BE2C (cell line): Measurements from ENCODE around the gene ABCE1.

ENCODE experiments used
- DNase-seq: peaks from one replicate; pipeline ENCODE4 v3.0.0-alpha.2; 2020
- H3K27me3 ChIP-seq: fragments of 250-450 bp; sonication (Bioruptor Pico); 2 replicates; pipeline ENCODE4 v1.5.1; 2020; ENCODE audit warnings: mild to moderate bottlenecking
- H3K36me3 ChIP-seq: fragments of 250-450 bp; sonication (Bioruptor Pico); 2 replicates; pipeline ENCODE4 v1.5.1; 2020; ENCODE audit warnings: mild to moderate bottlenecking
- H3K4me1 ChIP-seq: fragments of 250-450 bp; sonication (Bioruptor Pico); 2 replicates; pipeline ENCODE4 v1.5.1; 2020
- H3K4me3 ChIP-seq: 2 replicates; pipeline ENCODE4 v1.5.1; 2011; ENCODE audit warnings: low read depth, low read length
- H3K9me3 ChIP-seq: fragments of 250-450 bp; sonication (Bioruptor Pico); 2 replicates; pipeline ENCODE4 v1.5.1; 2020
- CTCF ChIP-seq: IDR thresholded peaks from 2 replicates; pipeline ENCODE4 v1.5.1; 2012; ENCODE audit warnings: mild to moderate bottlenecking, low read depth, low read length

ABCE1 gene

GRCh38 chr4:145076469-145076855, 21.6 kb upstream of the ABCE1 start:
- TF ChIP-seq CTCF, result no peak
- Histone ChIP-seq H3K9me3 (no peaks in the 10 kb centered on the region), H3K4me3 (no peak overlapping the region), H3K27me3 (no peaks in the 10 kb centered on the region), H3K36me3 (peaks cover 11% of the 10 kb centered on the region), H3K4me1 (no peaks in the 10 kb centered on the region)
- DNase-seq, result no peak

GRCh38 chr4:145081756-145082155, 16.4 kb upstream of the ABCE1 start:
- Histone ChIP-seq H3K4me3 (no peak overlapping the region), H3K9me3 (no peaks in the 10 kb centered on the region), H3K36me3 (peaks cover 8% of the 10 kb centered on the region), H3K27me3 (no peaks in the 10 kb centered on the region), H3K4me1 (no peaks in the 10 kb centered on the region)
- DNase-seq, result no peak
- TF ChIP-seq CTCF, result no peak

GRCh38 chr4:145083891-145084605, 14.1 kb upstream of the ABCE1 start:
- Histone ChIP-seq H3K4me1 (no peaks in the 10 kb centered on the region), H3K4me3 (no peak overlapping the region), H3K27me3 (no peaks in the 10 kb centered on the region), H3K9me3 (no peaks in the 10 kb centered on the region), H3K36me3 (peaks cover 18% of the 10 kb centered on the region)
- no peak for TF ChIP-seq CTCF
- DNase-seq, result no peak

- no peaks in the 10 kb centered on the region for H3K4me1 ChIP-seq
- peaks cover 45% of the 10 kb centered on the region for H3K36me3 ChIP-seq
- no peaks in the 10 kb centered on the region for H3K27me3 ChIP-seq
- no peak for TF ChIP-seq CTCF
- H3K4me3 ChIP-seq, result no peak overlapping the region
- H3K9me3 ChIP-seq, result no peaks in the 10 kb centered on the region
- no peak for DNase-seq
Observed at GRCh38 chr4:145090380-145090779, 7.7 kb upstream of the ABCE1 start.

GRCh38 chr4:145093638-145094037, 4.5 kb upstream of the ABCE1 start:
- peaks cover 34% of the 10 kb centered on the region for H3K36me3 ChIP-seq
- H3K4me1 ChIP-seq, result no peaks in the 10 kb centered on the region
- no peak for DNase-seq
- no peaks in the 10 kb centered on the region for H3K27me3 ChIP-seq
- no peak for TF ChIP-seq CTCF
- H3K4me3 ChIP-seq, result no peak overlapping the region
- H3K9me3 ChIP-seq, result no peaks in the 10 kb centered on the region

GRCh38 chr4:145097331-145097820, 735 bp upstream of the ABCE1 start:
- Histone ChIP-seq H3K4me3 (peak overlapping the region; percentile 93), H3K27me3 (no peaks in the 10 kb centered on the region), H3K9me3 (no peaks in the 10 kb centered on the region), H3K36me3 (peaks cover 23% of the 10 kb centered on the region), H3K4me1 (no peaks in the 10 kb centered on the region)
- DNase-seq, result no peak
- TF ChIP-seq CTCF, result peak; percentile 33; the same call in 1 of the 2 replicates
